GM18505 (cell line): ENCODE measurements around the gene KIN.

Source experiments
- ATAC-seq: cut with Tn5 transposase; IDR thresholded peaks from one replicate; pipeline ENCODE4 v1.9.1; 2021; ENCODE audit not compliant: unreplicated experiment
- POLR2A ChIP-seq: IDR thresholded peaks from 4 replicates; pipeline ENCODE4 v1.6.1; 2011; ENCODE audit warnings: borderline replicate concordance; ENCODE audit not compliant: insufficient read depth, insufficient read length; ENCODE audit errors: extremely low read depth

KIN gene

DNA sequence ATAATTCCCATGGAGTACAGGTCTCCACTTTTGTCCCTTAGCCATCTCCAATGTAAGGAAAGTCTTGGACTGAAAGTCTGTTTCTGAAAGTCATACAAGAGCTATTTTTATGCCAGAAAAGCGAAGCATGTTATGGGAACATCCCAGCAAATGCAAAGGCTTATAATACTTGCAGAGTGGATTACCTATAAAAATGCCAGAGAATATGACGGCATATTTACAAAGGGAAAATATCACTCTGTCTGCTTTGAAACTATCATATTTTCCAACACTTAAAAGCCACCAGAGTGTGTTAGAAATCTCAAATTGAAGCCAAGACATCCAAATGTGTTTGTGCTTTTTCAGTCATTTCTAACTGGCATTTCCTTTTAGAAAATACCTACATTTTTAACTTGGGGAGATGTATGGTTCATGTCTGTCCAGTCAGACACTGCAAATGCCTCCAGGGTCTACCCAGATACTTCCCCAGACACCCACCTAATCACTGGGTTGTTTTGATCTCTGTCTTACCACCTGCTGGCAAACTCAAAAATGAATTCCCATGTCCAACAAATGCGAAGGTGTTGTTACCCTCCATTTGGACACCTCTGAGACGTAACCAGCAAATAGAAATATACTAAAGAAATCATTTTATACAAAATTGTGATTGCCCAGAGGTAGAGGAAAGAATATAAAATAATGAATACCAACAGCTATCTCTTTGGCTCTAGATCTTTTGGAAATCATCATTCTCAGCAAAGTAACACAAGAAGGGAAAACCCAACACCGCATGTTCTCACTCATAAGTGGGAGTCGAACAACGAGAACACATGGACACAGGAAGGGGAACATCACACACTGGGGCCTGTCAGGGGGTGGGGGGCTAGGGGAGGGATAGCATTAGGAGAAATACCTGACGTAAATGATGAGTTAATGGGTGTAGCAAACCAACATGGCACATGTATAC is 83.4 kb downstream of the KIN start:
- no peak for ATAC-seq
- TF ChIP-seq POLR2A: no peak

DNA sequence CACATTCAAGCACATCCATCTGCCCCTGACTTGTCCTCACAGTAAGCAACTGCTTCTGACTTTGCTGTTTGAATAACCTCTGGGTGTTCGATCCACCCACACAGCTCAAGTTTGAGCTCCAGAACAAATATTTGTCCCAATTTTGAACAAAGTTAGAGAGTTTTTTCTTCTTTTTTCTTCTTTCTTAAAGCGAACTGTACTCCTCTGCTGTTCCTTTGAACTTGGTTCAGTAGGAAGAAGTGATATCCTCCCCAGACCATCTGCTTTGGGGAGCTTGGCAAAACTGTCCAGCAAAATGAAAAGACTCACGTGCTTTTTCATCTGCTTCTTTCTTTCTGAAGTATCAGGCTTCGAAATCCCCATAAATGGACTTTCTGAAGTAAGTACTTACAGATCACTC is 84.7 kb downstream of the KIN start, which contains the start of gene ITIH2:
TSS of gene ITIH2 (plus strand) at position 177 of the 400 bp plus-strand sequence. CDS start at position 296, 119 bp downstream.
- ATAC-seq: no peak

DNA sequence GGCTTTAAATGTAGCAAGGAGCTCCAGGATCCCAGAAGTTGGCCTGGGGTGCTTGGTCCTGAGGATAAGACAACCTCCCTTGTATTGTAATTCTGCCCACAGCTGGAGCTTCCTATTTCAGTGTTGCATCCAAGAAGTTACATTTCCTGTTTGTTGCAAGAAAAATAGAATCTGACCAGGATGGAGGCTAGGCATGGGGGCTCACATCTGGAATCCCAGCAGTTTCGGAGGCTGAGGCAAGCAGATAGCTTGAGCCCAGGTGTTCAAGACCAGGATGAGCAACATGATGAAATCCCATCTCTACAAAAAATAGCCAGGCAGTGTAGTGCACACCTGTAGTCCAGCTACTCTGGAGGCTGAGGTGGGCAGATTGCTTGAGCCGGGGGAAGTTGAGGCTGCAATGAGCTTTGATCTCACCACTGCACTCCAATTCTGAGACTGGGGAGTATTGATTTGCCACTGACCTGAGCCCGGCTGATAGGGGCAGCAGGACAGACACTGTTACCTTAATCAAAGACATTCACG is 85.4 kb downstream of the KIN start:
- ATAC-seq: no peak
- TF ChIP-seq POLR2A: no peak

More for the DNA sequence above, 84.7 kb downstream of the KIN start, which contains the start of gene ITIH2:
- no peak for TF ChIP-seq POLR2A

DNA sequence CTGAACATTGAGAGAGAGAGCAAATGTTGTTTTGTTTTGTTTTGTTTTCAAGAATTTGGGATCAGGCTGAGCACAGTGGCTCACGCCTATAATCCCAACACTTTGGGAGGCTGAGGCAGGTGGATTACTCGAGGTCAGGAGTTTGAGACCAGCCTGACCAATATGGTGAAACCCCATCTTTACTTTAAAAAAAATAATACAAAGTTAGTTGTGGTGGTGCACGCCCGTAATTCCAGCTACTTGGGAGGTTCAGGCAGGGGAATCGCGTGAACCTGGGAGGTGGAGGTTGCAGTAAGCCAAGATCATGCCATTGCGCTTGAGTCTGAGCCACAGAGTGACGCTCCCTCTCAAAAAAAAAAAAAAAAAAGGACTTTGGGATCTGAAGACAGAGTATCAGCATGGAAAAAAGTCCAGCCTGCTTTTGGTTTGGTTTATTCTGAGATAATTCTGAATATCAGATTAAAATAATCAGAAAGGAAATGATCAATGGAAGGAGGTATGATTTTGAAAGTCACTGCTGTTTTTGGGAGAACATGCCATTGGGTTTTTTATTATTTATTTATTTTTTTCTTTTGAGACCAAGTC is 86.5 kb downstream of the KIN start:
- TF ChIP-seq POLR2A: no peak
- no peak for ATAC-seq
